ENCODE data around the gene BBLN.

The BBLN gene

DNA sequence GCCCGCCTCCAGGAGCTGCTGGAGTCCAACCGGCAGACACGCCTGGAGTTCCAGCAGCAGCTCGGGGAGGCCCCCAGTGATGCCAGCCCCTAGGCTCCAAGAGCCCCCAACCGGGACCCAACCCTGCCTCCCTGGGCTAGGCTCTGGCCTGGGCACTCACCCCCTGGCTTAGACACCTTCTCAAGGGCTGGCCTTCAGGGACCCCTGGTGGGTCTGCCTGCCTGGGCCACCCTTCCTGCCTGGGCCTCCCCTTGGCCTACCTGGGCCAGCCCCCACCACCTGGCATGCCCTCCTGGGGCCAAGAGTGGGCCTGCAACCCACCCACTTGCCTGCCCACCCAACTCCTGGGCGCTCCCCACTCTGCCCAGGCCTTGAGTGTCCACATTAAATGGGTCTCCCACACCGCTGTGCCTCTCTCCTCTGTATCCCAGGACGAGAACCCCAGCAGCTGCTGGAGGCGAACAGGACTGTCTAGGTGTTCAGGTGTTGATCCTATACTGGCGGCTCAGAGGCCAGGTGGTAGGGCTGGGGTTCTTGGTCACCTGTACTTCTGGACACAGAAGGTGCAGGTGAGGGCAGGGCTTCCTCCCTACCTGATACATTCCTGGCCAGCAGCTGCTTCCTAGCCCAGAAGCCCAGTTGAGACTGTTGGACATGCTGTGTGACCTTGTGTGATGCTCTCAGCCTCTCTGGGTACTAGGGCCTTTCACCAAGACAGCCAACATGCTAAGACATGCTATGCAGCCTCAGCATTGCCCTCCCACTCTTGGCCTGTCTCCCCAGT is 3.6 kb downstream of the BBLN start:
- DNase-seq (ENCODE audit: low read depth) = no peak

DNA sequence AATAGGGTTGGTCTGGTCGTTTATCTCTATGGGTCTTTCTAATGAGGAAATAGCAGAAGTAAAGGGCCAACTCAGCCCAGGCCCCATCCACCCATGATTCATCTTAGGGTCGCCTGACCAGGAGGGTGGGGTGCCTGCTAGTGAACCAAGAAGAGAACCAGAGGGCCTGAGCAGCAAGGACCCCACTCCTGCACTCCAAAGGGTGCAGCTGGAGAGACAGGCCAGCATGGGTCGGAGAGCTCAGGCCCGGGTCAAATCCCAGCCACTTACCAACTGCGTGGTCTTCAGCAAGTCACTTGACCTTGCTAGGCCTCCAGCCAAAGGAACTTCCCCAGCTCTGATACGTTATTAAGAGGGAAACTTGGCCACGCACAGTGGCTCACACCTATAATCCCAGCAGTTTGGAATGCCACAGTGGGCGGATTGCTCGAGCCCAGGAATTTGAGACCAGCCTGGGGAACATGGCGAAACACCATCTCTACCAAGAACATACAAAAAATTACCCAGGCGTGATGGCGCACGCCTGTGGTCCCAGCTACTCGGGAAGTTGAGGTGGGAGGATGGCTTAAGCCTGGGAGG is 4.3 kb downstream of the BBLN start:
- peak; percentile 23 for DNase-seq (ENCODE audit: low read depth)

DNA sequence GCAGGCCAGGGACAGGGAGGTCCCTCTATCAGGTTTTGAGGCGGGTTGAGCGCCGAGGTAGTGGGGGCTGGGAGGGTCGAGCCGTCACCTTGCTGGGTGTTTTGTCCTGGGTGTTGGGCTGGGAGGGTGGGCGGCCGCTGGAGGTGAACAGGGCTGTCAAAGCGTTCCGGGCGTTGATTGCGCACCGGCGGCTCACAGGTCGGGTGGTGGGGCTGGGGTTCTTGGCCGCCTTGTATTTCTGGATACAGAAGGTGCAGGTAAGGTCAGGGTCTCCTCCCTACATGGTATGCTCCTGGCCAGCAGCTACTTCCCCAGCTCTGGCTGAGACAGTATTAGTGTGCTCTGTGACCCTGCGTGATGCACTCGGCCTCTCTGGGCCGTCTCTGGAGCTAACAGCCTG is 6.1 kb downstream of the BBLN start:
- no peak for DNase-seq (ENCODE audit: low read depth)

DNA sequence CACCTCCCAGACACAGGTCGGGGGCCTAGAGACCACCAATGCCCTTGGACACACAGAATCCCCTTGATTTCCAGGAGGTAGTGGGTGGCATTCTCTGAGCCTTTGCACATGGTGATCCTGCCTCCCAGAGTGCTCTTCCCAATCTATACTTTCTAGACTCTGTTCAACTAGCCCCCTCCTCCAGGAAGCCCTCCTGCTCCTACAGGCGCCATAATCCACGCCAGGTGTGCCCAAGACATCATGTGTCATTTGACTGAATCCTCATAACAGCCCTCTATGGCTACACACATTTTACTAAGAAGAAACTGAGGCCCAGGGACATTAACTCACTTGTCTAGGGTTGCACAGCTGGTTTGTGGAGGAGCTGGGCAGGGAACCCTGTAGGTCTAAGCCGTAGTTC is 7.1 kb downstream of the BBLN start:
- DNase-seq (ENCODE audit: low read depth) = no peak

DNA sequence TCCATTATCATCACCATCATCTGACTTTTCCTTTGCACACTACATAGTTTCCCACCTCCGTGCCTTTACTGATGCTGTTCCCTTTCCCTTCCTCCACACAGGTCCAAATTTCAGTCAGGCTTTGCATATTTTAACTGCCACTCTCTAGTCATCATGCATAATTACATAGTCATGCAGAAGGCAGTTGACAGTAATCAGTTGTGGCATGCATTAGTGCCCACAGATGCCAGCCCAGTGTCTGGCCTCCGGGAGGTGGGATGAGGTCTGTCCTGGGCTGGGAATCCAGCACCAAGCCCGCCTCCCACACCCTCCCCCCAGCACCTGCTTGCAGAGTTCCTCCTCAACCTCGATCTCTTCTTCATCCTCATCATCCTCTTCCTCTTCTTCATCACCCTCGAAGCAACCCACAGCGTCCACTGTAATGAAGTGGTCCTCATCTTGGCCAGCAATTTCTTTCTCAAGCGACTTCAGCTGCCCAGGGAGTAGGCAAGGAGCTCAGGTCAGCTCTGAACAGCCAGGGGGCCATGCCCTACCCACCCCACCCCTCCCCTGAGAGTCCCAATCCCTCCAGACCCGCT is 8.8 kb downstream of the BBLN start:
- DNase-seq (ENCODE audit: low read depth) = no peak

DNA sequence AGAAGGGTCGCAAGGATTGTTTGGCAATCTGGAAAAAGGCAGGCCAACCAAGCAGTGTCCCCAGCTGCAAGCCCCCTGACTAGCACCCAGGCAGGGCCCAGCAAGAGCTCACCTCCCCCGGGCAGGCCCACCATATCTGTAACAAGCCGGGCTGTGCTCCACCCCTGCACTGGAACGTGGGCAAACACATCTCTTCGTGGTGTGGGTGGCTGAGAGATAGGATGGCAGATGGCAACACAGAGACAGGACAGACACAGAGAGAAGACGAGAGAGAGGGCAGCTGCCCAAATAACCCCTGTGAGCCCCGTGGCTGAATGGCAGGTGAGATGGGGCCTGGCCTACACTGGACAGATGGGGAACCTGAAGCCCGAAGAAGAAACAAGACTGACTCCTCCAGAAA is 9.4 kb downstream of the BBLN start:
- DNase-seq (ENCODE audit: low read depth) = no peak

DNA sequence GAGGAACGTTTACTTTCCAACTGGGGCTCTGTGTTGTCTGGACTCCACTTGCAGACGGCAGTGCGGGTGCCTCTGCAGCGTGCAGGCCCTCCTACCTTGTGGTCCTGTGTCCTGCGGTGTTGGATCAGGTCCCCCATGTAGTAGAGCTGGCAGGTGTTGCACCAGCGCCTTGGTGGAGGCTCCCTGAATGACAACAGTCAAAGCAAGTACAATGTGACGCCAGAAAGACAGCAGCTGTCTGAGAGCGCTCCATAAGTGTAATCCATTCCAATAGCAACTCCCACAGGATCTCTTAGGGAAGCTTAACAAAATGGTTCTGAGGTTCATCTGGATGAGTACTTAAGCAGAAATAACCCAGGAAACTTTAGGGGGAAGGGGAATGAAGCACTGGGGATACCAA is 9.9 kb downstream of the BBLN start:
- DNase-seq (ENCODE audit: low read depth) = no peak

DNA sequence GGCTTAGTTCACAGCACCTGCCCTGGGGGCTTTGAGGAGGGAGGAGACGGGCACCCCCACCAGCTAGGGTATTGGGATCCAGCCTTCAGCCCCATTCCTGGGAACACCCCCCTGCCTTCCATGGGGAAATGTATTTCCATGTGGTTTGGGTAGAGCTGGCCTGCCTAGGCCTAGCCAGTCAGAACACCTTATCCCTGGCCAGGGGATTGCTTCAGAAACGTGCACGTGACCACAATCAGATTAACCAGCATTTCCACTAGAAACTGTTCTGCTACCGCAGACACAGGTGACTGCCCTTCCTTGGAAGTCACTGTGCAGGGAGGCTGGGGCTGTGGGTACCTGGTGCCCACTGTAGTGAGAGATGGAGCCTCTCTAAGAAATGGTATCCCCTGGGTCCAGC is 14.0 kb downstream of the BBLN start:
- no peak for DNase-seq (ENCODE audit: low read depth)

DNA sequence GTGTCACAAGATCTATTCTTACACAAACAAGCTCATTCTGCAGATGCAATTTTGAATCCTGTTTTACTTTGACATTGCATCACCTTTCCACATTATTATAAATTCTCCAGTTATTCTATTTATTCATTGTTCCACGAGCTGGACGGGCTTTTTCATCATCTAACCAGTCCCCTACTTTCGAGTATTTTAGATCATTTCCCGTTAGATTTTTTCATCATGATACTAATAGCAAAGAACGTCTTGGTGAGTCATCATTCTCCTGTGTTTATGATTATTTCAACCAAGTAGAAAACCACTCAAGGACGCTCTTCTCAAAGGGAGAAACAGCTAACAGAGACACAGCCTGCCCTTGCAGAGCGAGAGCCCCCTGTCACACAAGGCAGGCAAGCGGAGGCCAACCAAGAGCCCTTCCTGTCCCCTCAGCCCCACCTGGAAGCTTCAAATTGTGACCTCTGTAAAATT is 15.1 kb downstream of the BBLN start:
- DNase-seq (ENCODE audit: low read depth) = peak; percentile 90

DNA sequence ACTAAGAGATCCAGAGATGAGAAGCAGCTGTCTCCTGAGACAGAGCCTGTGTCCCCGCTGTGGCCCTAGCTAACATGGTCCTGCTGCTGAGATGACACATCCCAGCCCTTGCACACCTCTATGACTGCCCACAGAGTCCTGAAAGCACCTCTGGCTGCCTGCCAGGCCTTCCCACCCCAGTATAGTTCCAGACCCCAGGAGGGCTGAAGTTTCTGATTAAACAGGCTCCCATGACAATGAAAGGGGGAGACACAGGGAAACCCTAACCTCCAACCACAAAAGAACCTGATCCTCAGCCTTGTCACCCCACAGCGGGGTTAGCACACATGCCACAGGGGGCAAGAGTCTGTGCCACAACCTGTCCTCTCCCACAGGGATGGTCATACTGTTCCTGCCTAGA is 15.7 kb downstream of the BBLN start:
- no peak for DNase-seq (ENCODE audit: low read depth)

DNA sequence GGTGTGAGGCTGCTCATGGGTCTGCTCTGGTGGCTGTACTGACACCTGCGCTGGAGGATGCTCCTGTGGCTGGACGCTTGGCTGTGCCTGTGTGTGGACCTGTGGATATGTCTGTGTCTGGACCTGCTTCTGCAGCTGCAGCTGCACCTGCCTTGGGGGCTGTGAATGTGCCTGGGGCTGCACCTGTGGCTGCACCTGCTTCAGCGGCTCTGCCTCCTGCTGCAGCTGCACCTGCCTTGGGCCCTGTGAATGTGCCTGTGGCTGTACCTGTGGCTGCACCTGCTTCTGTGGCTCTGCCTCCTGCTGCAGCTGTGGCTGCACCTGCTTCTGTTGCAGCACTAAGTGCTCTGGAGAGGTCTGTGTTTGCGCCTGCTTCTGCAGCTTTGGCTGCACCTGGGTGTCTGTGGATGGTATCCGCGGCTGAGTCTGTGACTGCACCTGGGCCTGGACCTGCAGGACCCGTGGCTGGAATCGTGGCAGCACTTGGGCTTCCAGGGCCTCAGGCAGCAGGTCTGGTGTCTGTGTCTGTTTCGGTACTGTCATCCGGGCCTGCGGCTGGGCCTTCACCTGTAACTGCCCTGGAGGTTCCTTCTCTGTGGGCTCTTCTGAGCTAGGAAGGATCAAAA is 18.9 kb downstream of the BBLN start:
- DNase-seq (ENCODE audit: low read depth) = no peak

DNA sequence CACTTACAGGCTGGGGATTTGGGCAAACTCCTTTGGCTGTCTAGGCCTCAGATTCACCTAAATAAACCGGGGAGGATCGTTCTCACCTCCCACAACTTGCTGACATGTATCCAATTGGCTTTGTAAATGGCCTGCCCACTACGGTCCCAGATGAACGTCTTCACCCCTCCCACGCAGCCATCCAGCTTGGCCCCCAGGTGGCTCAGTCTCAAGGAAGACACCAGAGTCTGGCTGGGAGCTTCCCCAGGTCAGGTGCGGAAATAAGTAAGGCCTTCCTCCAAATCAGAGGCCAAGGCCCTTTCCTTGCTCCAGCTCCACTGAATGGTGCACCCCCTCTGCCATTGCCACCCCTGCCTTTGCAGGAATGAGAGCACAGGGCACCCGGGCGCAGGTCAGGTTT is 19.9 kb downstream of the BBLN start:
- no peak for DNase-seq (ENCODE audit: low read depth)

DNA sequence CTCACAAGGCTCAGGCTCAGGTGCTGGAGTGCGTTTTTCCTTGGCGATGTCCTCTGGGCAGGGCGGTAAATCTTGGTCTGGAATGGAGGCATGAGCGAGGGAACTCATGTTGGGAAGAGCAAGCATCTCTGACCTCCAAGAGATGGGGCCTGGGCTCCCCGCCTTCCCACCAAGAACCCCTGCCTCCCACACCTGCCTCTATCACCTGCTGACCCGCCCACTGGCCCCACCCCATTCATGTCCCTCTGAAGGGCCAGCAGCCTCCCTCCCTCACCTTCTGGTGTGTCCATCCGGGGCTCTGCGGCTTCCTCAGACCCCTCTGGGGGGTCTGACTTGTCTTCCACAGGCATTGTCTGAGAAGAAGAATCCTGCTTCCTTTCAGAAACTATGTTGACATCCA is 20.4 kb downstream of the BBLN start:
- DNase-seq (ENCODE audit: low read depth) = no peak

DNA sequence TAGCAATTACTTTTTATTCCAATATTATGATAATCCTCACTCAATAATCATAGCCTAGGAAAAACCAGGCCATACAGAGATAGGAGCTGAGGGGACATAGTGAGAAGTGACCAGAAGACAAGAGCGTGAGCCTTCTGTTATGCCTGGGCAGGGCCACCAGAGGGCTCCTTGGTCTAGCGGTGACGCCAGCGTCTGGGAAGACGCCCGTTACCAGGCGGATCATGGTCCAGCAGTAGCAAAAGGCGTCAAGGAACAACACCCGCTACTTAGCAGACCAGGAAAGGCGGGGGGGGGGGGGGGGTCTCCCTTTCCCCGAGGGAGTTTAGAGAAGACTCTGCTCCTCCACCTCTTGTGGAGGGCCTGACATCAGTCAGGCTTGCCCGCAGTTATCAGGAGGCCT is 21.4 kb downstream of the BBLN start:
- DNase-seq (ENCODE audit: low read depth) = peak; percentile 38

DNA sequence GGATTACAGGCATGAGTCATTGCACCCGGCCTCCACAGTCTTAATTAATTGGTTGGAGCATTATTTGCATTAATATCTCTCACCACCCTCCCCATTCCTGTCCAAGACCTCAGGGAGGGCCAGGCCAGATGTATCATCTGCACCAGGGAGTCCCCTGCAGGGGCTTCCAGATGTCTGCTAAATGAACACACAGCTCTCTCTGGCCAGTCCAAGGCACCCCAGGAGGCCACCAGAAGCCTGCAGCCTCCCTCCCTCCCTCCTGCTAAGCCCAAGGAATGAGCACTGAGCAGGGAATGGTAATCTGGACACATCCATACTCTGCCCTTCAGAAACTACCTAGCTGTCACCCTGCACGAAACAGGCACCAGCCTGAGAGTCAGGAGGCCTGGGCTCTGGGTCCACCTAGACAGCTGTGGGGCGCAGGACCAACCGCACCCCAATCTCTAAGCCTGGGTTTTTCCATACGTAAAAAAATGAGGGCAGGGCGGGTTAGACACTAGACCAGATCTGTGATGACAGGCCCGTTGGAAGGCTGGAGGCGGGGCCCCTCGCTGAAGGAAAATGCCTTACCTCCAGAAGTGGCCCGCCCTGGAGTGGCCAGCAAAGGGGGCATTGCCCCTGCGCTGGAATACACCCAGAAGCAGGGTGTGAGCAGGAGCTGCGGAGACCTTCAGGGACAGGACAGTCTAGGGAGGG is 23.0 kb downstream of the BBLN start:
- DNase-seq (ENCODE audit: low read depth) = no peak

DNA sequence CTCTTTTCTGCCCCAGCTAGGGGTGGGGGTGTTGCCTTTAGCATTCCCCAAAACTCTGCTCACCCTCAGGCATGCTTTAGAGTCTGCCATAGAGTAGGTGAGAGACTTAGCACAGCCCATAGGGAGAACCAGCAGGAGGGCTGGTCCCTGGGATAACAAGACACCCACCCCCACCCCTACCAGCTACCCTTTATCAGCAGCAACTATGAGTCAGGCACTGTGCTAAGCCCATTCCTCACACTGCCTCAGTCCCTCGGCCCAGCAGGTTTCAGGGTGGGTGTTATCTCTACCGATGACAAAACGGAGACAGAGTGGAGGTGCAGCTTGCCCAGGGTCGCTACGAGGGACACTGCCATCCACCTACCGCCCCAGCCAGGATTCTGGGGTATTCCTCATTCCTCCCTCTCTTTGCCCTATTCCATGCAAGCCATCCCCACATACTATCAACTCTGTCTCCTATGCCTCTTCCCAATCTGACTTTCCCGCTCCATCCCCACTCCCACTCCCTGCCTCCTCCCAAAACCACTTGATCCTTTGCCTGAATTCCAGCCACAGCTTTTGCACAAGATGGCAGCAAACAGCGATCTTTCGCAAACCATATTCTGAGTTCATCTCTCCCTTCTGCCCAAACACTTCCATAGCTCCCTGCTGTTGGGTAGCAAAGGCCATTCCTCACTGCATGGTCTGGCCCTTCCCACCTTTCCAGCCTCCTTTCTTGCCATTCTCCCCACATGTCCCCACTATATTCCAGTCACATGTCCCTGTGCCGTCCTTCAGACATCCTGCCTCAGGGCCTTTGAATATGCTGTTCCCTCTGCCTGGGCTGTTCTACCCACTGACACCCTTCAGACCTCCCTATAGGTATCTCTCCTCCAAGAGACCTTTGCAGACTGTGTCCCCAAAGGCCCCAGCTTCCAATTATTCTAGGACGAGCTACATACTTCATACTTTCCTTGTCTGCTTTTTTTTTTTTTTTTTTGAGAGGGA is 26.2 kb downstream of the BBLN start:
- no peak for DNase-seq (ENCODE audit: low read depth)

DNA sequence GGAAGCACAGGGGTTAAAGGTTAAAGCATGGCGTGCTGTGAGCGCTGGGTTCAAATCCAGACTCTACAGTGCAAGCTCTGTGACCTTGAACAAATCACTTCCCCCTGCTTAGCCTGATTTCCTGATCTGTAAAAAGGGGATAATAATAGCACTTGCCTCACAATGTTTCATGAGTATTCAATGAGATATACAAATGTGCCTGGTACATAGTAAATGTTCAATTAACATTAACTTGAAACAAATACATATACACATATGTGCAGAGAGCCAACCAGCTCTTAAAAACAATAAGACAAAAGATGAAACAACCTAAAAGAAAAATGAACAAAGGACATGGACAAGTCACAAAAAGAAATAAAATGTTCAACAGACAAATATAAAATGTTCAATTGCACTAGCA is 27.3 kb downstream of the BBLN start:
- DNase-seq (ENCODE audit: low read depth) = no peak

DNA sequence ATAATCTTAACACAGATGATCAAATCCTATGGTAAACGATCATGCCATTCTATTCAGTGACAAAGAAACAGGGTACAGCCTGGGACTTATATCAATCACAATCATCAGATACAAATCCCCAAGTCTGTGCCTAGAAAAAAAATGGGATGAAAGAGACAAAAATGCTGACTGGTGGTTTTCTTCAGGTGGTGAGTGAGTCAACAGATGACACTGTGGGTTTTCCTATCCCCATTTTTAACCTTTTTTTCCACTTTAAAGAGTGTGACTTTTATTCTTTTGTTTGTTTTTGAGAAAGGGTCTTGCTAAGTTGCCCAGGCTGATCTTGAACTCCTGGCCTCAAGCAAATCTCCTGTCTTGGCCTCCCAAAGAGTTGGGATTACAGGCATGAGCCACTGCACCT is 28.1 kb downstream of the BBLN start:
- no peak for DNase-seq (ENCODE audit: low read depth)

DNA sequence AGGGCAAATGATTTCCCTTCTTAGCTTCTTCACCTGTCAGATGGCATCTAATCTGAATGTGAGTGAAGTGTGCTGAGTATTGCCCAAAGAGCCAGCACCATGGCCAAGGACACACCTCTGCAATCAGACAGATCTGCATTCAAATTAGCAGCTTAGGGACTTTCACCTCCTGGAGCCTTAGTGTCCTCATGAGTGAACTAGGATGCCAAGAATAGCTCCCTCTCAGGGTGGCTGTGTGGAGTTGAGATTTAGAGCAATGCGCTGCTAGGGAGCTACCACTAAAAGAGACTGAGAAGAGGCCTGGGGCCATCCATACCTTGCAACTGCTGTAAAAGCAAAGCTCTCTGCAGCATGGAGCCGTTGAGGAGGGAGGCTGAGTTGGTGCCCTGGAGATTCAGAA is 29.9 kb downstream of the BBLN start:
- no peak for DNase-seq (ENCODE audit: low read depth)

DNA sequence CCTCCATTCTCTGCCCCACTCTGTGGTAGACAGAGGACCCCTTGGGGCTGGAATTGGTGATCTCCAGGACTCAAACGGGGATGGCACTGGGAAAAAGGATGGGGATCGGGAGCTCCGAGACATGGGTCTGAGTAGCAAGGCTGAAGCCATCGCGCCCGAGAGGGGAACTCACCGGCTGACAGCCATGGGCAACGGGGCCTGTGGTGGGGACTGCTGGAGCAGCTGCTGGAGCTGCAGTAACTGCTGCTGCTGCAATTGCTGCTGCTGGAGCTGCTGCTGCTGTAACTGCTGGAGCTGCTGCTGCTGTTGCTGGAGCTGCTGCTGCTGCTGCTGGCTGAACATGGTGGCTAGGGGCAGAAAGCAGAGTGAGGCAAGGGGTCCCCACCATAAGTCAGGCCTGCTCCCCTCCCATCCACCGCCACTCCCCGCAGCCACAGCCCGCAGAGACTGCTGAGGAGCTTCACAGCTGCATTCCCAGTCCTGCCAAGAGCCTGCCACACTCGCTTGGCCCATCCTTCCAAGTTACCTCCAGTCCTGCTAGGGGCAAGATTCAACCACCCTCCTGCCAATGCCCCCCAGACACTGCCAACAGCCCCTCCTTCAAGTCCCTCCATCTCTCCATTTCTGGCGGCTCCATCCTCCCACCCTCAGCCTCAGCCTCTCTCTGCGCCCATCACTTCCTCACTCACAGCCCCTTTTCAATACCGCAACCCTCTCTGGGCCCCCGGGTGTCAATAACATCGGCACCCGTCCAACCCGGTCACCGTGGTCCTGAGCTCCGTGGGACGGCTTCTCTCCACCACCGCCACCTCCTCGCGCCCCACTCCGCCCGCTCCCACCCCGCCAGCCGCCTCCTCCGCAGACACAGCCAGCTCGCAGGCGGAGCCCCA is 30.7 kb downstream of the BBLN start:
- no peak for DNase-seq (ENCODE audit: low read depth)
